GM10266 (cell line): ENCODE measurements around the gene ID3.

ENCODE experiments used
- DNase-seq: peaks from one replicate; pipeline ENCODE4 v3.0.0; 2012; ENCODE audit errors: extremely low spot score
- TF ChIP-seq, protein P1 (sequence below): IDR thresholded peaks from 2 replicates; pipeline ENCODE4 v1.5.1; 2012; ENCODE audit warnings: mild to moderate bottlenecking, low read depth; ENCODE audit not compliant: control insufficient read depth, insufficient read depth; ENCODE audit errors: missing control alignments

ID3 gene

DNA sequence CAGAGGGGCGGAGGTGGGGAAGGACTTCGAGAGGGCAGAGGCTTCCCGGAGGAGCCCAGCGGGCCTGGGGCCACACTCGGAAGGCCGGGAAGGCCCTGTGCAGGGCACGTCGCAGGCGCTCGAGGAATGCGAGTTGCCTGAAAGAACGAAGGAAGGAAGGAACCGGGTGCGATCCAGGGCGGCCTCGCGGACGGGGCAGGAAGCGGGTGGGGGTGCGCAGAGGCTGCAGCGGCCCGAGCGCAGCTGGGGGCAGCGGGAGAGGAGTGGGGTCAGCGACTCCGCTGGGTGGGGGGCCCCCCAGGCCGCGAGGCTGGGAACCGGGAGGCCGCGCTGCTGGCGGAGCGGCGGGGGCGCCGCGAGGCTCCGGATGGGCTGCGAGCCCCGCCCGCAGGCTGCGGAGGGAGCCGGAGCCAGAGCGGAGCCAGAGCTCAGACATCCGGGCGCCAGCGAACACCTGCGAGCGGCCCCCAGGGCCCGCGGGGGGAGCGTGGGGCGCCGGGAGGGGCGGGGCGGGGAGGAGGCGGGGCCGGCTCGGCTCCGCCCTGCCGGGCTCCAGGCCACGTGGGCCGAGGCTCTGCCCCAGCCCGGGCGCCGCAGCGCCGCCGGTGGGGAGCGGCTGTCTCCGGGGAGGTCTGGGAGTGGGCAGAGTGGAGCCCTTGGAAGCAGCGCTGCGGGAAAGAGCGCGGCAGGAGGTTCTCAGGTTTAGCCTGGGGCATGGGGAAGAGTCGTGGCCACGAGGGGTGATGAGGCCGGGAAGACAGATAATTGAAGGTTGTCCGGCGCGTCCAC is 4.6 kb downstream of the ID3 start:
- TF ChIP-seq, protein P1, sequence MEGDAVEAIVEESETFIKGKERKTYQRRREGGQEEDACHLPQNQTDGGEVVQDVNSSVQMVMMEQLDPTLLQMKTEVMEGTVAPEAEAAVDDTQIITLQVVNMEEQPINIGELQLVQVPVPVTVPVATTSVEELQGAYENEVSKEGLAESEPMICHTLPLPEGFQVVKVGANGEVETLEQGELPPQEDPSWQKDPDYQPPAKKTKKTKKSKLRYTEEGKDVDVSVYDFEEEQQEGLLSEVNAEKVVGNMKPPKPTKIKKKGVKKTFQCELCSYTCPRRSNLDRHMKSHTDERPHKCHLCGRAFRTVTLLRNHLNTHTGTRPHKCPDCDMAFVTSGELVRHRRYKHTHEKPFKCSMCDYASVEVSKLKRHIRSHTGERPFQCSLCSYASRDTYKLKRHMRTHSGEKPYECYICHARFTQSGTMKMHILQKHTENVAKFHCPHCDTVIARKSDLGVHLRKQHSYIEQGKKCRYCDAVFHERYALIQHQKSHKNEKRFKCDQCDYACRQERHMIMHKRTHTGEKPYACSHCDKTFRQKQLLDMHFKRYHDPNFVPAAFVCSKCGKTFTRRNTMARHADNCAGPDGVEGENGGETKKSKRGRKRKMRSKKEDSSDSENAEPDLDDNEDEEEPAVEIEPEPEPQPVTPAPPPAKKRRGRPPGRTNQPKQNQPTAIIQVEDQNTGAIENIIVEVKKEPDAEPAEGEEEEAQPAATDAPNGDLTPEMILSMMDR: peak; percentile 64

DNA sequence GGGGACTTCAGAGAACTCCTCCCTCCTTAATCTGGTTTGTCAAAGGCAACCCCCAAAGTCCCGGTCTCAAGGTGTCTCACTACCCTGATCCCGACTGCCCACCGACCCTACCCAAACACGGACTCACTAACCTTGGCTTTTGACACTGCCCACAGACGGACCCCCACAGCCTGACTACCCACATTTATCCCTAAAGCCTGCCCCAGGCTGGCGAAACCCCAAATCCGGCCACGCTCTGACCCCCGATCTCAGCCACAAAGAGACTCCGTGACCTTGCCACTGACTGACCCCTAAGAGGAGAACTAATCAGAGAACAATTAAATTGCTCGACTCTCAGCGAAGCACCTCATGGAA is 5.2 kb downstream of the ID3 start:
- TF ChIP-seq, protein P1: no peak
- DNase-seq: no peak

More for the DNA sequence above, 4.6 kb downstream of the ID3 start:
- peak; percentile 94 for DNase-seq

DNA sequence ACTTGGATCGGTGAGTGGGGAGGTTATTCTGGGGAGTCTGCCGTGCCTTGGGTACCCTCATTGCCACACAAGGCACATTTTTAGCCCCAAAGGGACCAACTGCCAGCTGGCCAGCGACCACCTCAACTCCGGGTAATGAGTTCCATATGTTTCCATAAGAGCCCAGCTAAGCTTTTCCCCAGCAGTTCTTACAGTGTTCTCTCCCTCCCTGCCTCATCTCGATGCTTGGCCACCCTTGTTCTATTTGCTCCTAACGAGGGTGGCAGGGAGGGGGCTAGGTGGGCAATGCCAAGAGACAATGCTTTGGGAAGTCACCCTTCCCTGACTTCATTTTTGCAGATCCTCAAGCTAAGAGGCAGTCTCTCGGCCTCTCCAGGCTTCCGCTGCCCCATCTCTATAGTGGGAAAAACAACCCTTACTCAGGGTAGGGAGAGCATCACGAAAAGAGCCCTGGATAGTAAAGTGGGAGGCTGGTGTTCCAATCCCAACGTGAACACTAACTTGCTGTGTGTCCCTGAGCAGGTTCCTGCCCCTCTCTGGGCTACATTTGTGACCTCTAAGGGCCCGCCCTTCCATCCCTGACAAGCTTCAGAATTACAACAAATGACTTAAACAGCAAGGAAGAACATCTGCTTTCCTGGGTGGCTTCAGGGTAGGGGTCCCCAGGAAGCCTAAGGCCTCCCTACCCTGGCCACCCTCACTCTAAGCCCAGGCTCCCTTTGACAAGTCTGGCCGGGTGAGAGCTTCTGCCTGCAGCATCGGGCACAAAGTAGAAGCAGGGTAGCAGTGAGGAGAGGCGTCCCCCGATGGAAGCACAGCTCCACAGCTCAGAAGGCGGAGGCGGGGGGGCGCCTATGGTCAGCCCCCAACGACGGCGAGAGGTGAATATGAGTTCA is 5.8 kb downstream of the ID3 start:
- DNase-seq: no peak
- TF ChIP-seq, protein P1: no peak

DNA sequence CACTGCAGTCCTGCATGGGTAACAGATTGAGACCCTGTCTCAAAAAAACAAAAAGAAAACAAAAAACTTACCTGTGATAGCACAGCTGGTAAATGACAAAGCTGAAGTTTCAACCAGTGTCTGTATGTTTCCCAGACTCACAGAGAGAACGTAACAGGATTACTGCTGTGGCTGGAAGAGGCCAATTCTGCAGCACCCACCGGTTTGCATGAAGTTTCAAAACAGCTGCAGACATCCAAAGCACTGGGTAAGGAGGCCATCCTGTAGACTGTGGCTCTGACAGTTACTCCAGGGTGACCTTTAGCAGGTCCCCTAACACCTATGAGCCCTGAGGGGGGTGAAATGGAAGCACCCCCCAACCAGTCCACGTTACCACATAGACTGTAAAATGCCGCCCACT is 7.5 kb downstream of the ID3 start:
- TF ChIP-seq, protein P1: no peak
- DNase-seq: no peak

DNA sequence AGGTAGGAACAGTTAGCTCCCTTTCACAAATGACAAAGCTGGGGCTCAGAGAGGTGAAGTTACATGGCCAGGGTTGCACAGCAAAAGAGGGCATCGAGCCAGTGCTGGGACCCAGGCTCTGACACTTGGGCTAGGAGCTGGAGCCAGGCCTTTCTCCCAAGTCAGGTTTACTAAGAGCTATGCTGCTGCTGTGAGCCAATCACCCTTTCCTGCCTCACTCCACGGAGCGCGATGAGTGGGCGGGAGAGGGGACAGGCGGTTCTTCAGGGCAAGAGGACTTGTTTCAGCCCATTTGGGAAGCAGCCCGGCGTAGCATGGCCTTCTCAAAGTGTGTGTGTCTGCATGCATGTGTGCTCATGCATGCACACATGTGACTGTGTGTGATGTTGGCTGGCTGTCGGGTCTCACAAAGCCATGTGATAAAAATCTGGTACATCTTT is 10.6 kb downstream of the ID3 start:
- DNase-seq: no peak
- TF ChIP-seq, protein P1: no peak

DNA sequence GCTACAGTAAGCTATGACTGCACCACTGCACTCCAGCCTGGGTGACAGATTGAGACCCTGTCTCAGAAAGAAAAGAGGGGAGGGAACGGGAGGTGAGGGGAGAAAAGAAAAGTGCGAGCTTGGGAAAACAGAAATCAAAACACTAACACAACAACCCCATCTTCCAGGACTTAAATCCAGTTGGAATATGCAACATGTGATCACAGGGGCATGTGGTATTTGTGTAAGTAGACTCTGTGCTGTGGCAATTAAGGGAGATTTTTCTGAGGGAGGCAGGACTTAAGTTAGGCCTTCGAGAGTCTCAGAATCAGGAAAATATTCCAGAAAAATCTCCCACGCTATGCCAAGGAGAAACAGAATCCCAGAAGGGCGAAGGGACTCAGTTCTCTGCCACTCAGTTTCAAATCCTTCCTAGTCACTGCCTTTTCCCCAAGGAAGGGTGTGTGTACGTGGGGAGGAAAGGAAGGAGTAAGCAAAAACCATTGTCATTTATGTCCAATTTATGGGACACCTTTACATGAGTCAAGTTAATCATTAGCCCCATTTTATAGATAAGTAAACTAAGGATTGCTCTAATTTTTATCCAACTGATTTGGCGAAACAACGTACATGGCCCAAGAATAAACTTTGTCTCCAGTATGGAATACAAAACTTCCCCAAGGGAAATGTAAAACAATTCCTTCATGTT is 12.3 kb downstream of the ID3 start:
- TF ChIP-seq, protein P1: no peak

More for the DNA sequence above, 12.3 kb downstream of the ID3 start:
- DNase-seq: no peak
